HepG2 (cell line): ENCODE results near the gene RSAD1. TPM values are rescaled to one million over a fixed set of nuclear protein-coding genes. Genes with fewer than 3 reads are reported as not detected.
A peak's percentile ranks its signal among the peaks of the same experiment; 100 is the strongest.

Source experiments
- ATAC-seq: fragments of 200-7000 bp; cut with Tn5 transposase; 3 replicates; pipeline ENCODE4 v1.9.1; 2020; ENCODE audit warnings: mild to moderate bottlenecking, moderate library complexity
- BruUV-seq: library from RNA; stranded (reverse); fragments of 400-500 nt; replicated peaks from 2 replicates; lab custom pipeline; 2021; lab: Mats Ljungman, UMichigan
- CTCF ChIA-PET: fragments of 300-600 bp; formaldehyde crosslinking; extraction: SDS; loops from one replicate; lab custom pipeline; 2021; ENCODE audit warnings: low total read pairs, inconsistent platforms, low intra/inter-chr PET ratio; lab: Yijun Ruan, JAX
- POLR2A ChIA-PET: fragments of 350-600 bp; sonication (Branson Sonifier 250); formaldehyde crosslinking; loops from one replicate; lab custom pipeline; 2020; ENCODE audit warnings: antibody characterized with exemption, inconsistent platforms; lab: Yijun Ruan, JAX
- DNase-seq: peaks from one replicate; pipeline ENCODE4 v3.0.0-alpha.2; 2015; ENCODE audit warnings: low spot score
- FAIRE-seq: peaks from 3 replicates; lab custom pipeline; 2011; peaks lifted over from hg19 to GRCh38; lab: Jason Lieb, UNC
- H2AFZ ChIP-seq: one replicate; pipeline ENCODE4 v1.6.1; 2011; ENCODE audit warnings: low read length, inconsistent platforms
- H3K27ac ChIP-seq: fragments of 300-600 bp; 3 replicates; pipeline ENCODE4 v1.8.0; 2011; ENCODE audit warnings: mixed run types, mild to moderate bottlenecking, mixed read lengths, low read length, inconsistent platforms; ENCODE audit not compliant: insufficient read depth; ENCODE audit errors: extremely low read length
- H3K27me3 ChIP-seq, 2 experiments: fragments of 200-600 bp in 1 of 2; 2 replicates in 1 of 2; 3 replicates in 1 of 2; pipeline versions ENCODE4 v1.6.0 to v1.8.0; 2011; ENCODE audit warnings: low read length in 2 of 2, mild to moderate bottlenecking in 2 of 2, moderate library complexity in 2 of 2, inconsistent platforms in 1 of 2; ENCODE audit not compliant: insufficient read depth in 2 of 2, control insufficient read depth in 1 of 2
- H3K36me3 ChIP-seq, 2 experiments: fragments of 200-600 bp in 1 of 2; replicated peaks in 1 of 2; 2 replicates in 1 of 2; 3 replicates in 1 of 2; pipeline versions ENCODE4 v1.5.1 to v1.8.0; 2011; ENCODE audit warnings: low read length in 2 of 2, inconsistent platforms in 1 of 2; ENCODE audit not compliant: insufficient read depth in 2 of 2, control insufficient read depth in 1 of 2
- H3K4me1 ChIP-seq: 2 replicates; pipeline ENCODE4 v1.5.1; 2012; ENCODE audit warnings: low read length, inconsistent platforms; ENCODE audit not compliant: insufficient read depth
- H3K4me2 ChIP-seq: 2 replicates; pipeline ENCODE4 v1.6.0; 2011; ENCODE audit warnings: low read depth, low read length, inconsistent platforms
- H3K4me3 ChIP-seq, 3 experiments: fragments of 200-600 bp in 1 of 3; sonication (generic), shearing (Covaris generic) in 1 of 3; replicated peaks in 1 of 3; 2 replicates each; pipeline ENCODE4 v1.5.1; 2011 to 2016; ENCODE audit warnings: low read length in 3 of 3, inconsistent platforms in 2 of 3, low read depth in 2 of 3, mild to moderate bottlenecking in 2 of 3, control low read depth in 1 of 3, mixed read lengths in 1 of 3; ENCODE audit not compliant: insufficient read depth in 1 of 3
- H3K79me2 ChIP-seq: one replicate; pipeline ENCODE4 v1.6.1; 2011; ENCODE audit warnings: low read length, inconsistent platforms; ENCODE audit not compliant: insufficient read depth
- H3K9ac ChIP-seq: 2 replicates; pipeline ENCODE4 v1.6.0; 2011; ENCODE audit warnings: mild to moderate bottlenecking, low read depth, low read length, inconsistent platforms; ENCODE audit not compliant: insufficient read depth
- H3K9me3 ChIP-seq: 2 replicates; pipeline ENCODE4 v1.5.1; 2012; ENCODE audit warnings: mild to moderate bottlenecking, low read length
- H4K20me1 ChIP-seq: 2 replicates; pipeline ENCODE4 v1.6.0; 2011; ENCODE audit warnings: inconsistent platforms, mild to moderate bottlenecking, low read length, moderate library complexity; ENCODE audit not compliant: insufficient read depth
- AGO1 ChIP-seq: fragments of 200-400 bp; formaldehyde crosslinking; IDR thresholded peaks from 2 replicates; pipeline ENCODE4 v1.6.1; 2017; ENCODE audit warnings: mild to moderate bottlenecking, low read depth, low read length, moderate library complexity; ENCODE audit not compliant: poor library complexity, severe bottlenecking
- GATAD1 ChIP-seq: IDR thresholded peaks from 2 replicates; pipeline ENCODE4 v1.6.1; 2016; ENCODE audit warnings: missing genetic modification reagents, missing compliant biosample characterization
- HES4 ChIP-seq: sonication (generic); formaldehyde crosslinking; IDR thresholded peaks from 2 replicates; pipeline ENCODE4 v1.9.0; 2021; ENCODE audit warnings: mild to moderate bottlenecking, missing genetic modification reagents, borderline replicate concordance
- NR0B2 ChIP-seq: sonication (generic); formaldehyde crosslinking; IDR thresholded peaks from 2 replicates; pipeline ENCODE4 v1.4.0; 2020; ENCODE audit warnings: mild to moderate bottlenecking, missing genetic modification reagents
- RAD21 ChIP-seq: fragments of 450-650 bp; formaldehyde crosslinking; IDR thresholded peaks from 2 replicates; pipeline ENCODE4 v1.5.0; 2020; ENCODE audit warnings: mild to moderate bottlenecking
- STAT5B ChIP-seq: sonication (generic); formaldehyde crosslinking; IDR thresholded peaks from 2 replicates; pipeline ENCODE4 v1.4.0; 2020; ENCODE audit warnings: missing genetic modification reagents
- ZNF281 ChIP-seq: sonication (generic); formaldehyde crosslinking; IDR thresholded peaks from 2 replicates; pipeline ENCODE4 v1.4.0; 2020; ENCODE audit warnings: missing genetic modification reagents, borderline replicate concordance
- ZNF501 ChIP-seq: sonication (generic); formaldehyde crosslinking; IDR thresholded peaks from 2 replicates; pipeline ENCODE4 v1.5.1; 2020; ENCODE audit warnings: mild to moderate bottlenecking, moderate library complexity, missing genetic modification reagents
- WGBS: methylation state at CpG from one replicate; pipeline ENCODE4 v1.1.6; 2017; ENCODE audit warnings: low lambda C conversion rate; 5-methylcytosine and 5-hydroxymethylcytosine counted together
- in situ Hi-C: cut with HindIII; loops from 2 replicates; pipeline ENCODE4 v1.10.0; 2017; ENCODE audit warnings: low pct_unique_long_range_greater_than_20kb; ENCODE audit not compliant: extremely low pct_ligation_motif_present
- intact Hi-C: fragments of 100-400 bp; cut with micrococcal nuclease; formaldehyde crosslinking; loops from one replicate; pipeline ENCODE4 v1.10.0; 2022; ENCODE audit not compliant: unreplicated experiment
- polyA plus RNA-seq, 8 experiments: library from polyadenylated mRNA; depleted of rRNA in 3 of 8; stranded (reverse) in 7 of 8; unstranded in 1 of 8; fragments of >200 nt; fragmentation: Illumina TruSeq in 4 of 8; extraction: Trizol in 4 of 8; gene quantifications; 2 replicates each; pipeline versions ENCODE4 v1.2.1 to v1.2.3, GENCODE V29; 2011 to 2016; ENCODE audit warnings: low read depth in 4 of 8, missing spikeins in 1 of 8, mixed read lengths in 1 of 8; ENCODE audit not compliant: insufficient read depth in 1 of 8
- total RNA-seq, 5 experiments: library from RNA; depleted of rRNA; stranded (reverse); fragments of >200 nt; fragmentation: Illumina TruSeq; extraction: Trizol; gene quantifications; 2 replicates each; pipeline ENCODE4 v1.2.3, GENCODE V29; 2016; ENCODE audit warnings: low read depth in 1 of 5

Gene RSAD1
- total and polyA plus RNA-seq, 2 of the 13 experiments (the other 11 are each of a cell fraction or from before 2014, with no cell fraction given), result 22.7 to 27.7 TPM

- TF ChIP-seq RAD21 (CRISPR knock-in tag), result peak; percentile 39; the same call in 1 of the 2 replicates
- TF ChIP-seq AGO1, result peak; percentile 82
- TF ChIP-seq NR0B2 (CRISPR knock-in tag), result 0 out of 2 replicates have a peak, but pooled peaks have one; percentile 53
- no peak for TF ChIP-seq ZNF501 (CRISPR knock-in tag)
- TF ChIP-seq HES4, result 0 out of 2 replicates have a peak, but pooled peaks have one; percentile 50
- TF ChIP-seq GATAD1, result no peak
These were observed 53.9 kb downstream of the RSAD1 start, which contains the start of gene EPN3 (continued) for GRCh38 chr17:50532452-50533024.

GRCh38 chr17:50533185-50533584, 54.5 kb downstream of the RSAD1 start:
- POLR2A ChIA-PET, result interaction anchor here (1.2 to 3.8 kb wide), 3 partner anchors 9 to 136 kb away, joined by 4 to 40 read pairs (median 14); partner anchors contain the start of gene LRRC59
- Histone ChIP-seq H3K27ac (no peak overlapping the region), H2AFZ (no peak overlapping the region), H3K27me3 (peaks cover 5 to 39% of the 10 kb centered on the region in 2 experiments; a peak in 4 of 5 replicates), H3K9me3 (no peaks in the 10 kb centered on the region), H3K79me2 (no peaks in the 10 kb centered on the region), H3K4me3 (no peak overlapping the region; a peak in 1 of 6 replicates), H3K4me2 (no peak overlapping the region), H4K20me1 (no peaks in the 10 kb centered on the region), H3K4me1 (peaks cover 62% of the 10 kb centered on the region), H3K9ac (no peak overlapping the region), H3K36me3 (no peaks in the 10 kb centered on the region)
- TF ChIP-seq STAT5B (CRISPR knock-in tag) (no peak), ZNF281 (CRISPR knock-in tag) (0 out of 2 replicates have a peak, but pooled peaks have one; percentile 16)
- DNase-seq, result no peak
- WGBS, result 42% methylated on average over 5 of the region's 5 CpGs
- no peak for FAIRE-seq
- peak; percentile 5; the same call in 1 of the 3 replicates for ATAC-seq
- intact Hi-C loops, result no loop called here
- CTCF ChIA-PET, result no interaction called here
- in situ Hi-C loops, result no loop called here
- BruUV-seq, result no TSS peak
